Measurements from ENCODE around the gene ORMDL3. TPM values are rescaled to one million over a fixed set of nuclear protein-coding genes. Genes with fewer than 3 reads are reported as not detected.

ORMDL3 gene
- total RNA-seq, 1 experiment from 2014 or later: 53.2 TPM

DNA sequence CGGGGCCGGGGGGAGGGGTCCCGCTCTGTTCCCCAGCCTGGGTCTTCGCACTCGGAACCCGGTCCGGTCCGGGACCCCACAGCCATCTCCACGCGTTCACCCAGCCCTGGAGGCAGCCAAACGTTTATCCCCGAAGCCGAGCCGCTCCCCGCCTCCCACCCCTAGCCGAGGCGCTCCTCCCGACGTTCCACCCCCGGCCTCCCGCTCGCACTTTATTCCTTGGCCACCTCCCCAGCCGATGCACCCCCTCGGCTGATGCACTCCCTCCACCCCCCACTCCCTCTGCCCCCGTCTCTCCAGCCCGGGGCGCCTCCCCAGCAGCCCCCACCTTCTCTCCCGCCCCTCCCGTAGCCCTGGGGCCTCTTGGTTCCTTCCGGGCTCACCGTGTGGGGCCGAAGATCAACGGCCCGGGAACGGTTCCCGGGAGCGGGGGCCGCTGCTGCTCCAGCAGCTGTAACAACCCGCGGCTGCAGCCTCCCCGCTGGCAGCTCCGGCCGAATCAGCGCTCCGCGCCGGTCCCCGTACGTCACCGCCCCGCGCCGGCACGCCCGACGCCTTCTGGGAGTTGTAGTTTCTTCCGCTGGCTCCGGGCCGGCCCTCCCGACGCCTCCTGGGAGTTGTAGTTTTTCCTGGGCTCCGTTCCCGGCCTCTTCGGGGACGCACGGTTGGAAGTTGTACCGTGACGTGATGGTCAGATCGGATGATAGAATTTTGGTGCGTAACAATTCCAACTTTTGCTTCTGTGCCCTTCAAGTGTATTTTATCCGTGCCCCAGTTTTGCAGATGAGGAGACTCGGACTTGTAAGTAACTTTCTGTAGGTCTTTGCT lies at the start of gene ORMDL3, which contains the start of gene LRRC3C (continued):
- TF ChIP-seq, protein P1, sequence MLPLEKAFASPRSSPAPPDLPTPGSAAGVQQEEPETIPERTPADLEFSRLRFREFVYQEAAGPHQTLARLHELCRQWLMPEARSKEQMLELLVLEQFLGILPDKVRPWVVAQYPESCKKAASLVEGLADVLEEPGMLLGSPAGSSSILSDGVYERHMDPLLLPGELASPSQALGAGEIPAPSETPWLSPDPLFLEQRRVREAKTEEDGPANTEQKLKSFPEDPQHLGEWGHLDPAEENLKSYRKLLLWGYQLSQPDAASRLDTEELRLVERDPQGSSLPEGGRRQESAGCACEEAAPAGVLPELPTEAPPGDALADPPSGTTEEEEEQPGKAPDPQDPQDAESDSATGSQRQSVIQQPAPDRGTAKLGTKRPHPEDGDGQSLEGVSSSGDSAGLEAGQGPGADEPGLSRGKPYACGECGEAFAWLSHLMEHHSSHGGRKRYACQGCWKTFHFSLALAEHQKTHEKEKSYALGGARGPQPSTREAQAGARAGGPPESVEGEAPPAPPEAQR (CRISPR knock-in tag; IDR thresholded peaks at IDR 0.05): 0 out of 2 replicates have a peak, but pooled peaks have one; percentile 29
- TF ChIP-seq TEAD1 (CRISPR knock-in tag; IDR thresholded peaks at IDR 0.05): 0 out of 2 replicates have a peak, but pooled peaks have one; percentile 28
- no peak for TF ChIP-seq ZNF317 (CRISPR knock-in tag; IDR thresholded peaks at IDR 0.05; ENCODE audit: borderline replicate concordance, low read depth)
- TF ChIP-seq, protein P2, sequence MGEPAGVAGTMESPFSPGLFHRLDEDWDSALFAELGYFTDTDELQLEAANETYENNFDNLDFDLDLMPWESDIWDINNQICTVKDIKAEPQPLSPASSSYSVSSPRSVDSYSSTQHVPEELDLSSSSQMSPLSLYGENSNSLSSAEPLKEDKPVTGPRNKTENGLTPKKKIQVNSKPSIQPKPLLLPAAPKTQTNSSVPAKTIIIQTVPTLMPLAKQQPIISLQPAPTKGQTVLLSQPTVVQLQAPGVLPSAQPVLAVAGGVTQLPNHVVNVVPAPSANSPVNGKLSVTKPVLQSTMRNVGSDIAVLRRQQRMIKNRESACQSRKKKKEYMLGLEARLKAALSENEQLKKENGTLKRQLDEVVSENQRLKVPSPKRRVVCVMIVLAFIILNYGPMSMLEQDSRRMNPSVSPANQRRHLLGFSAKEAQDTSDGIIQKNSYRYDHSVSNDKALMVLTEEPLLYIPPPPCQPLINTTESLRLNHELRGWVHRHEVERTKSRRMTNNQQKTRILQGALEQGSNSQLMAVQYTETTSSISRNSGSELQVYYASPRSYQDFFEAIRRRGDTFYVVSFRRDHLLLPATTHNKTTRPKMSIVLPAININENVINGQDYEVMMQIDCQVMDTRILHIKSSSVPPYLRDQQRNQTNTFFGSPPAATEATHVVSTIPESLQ (CRISPR knock-in tag; IDR thresholded peaks at IDR 0.05): no peak
- TF ChIP-seq, protein P3, sequence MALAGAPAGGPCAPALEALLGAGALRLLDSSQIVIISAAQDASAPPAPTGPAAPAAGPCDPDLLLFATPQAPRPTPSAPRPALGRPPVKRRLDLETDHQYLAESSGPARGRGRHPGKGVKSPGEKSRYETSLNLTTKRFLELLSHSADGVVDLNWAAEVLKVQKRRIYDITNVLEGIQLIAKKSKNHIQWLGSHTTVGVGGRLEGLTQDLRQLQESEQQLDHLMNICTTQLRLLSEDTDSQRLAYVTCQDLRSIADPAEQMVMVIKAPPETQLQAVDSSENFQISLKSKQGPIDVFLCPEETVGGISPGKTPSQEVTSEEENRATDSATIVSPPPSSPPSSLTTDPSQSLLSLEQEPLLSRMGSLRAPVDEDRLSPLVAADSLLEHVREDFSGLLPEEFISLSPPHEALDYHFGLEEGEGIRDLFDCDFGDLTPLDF (CRISPR knock-in tag; IDR thresholded peaks at IDR 0.05): 0 out of 2 replicates have a peak, but pooled peaks have one; percentile 66
- TF ChIP-seq SP1 (CRISPR knock-in tag; conservative IDR thresholded peaks at IDR 0.05): peak; percentile 84
- peak; percentile 60; the same call in 1 of the 2 replicates for TF ChIP-seq GABPB1 (CRISPR knock-in tag; IDR thresholded peaks at IDR 0.05)

DNA sequence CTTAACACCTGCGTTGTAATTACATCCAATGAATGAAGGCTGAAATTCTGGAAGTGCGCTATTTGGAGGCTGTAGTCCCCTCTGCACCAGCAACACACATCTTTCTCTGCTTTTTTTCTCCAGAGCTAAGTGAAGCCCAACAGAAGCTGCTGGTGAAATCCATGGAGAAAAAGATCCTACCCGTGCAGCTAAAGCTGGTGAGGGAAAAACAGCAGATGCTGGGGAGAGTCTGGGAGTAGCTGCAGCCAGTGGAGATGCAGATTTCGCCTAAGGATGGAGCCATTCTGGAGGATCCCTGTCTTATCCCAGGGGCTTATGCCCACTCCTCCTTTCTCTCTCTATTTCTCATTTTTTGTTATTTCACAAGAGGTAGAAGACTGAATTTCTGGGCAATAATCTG lies 48.4 kb upstream of the ORMDL3 start:
- H3K27me3 Mint-ChIP-seq (ENCODE audit: low read depth): peaks cover 20% of the 10 kb centered on the region
- DNase-seq (ENCODE audit: low spot score): no peak
- H3K9me3 Mint-ChIP-seq: no peaks in the 10 kb centered on the region
- TF ChIP-seq CREB1 (CRISPR knock-in tag; IDR thresholded peaks at IDR 0.05) (no peak), NFE2L1 (CRISPR knock-in tag; IDR thresholded peaks at IDR 0.05) (no peak), SMAD4 (CRISPR knock-in tag; IDR thresholded peaks at IDR 0.05) (no peak)
- TF ChIP-seq, protein P4, sequence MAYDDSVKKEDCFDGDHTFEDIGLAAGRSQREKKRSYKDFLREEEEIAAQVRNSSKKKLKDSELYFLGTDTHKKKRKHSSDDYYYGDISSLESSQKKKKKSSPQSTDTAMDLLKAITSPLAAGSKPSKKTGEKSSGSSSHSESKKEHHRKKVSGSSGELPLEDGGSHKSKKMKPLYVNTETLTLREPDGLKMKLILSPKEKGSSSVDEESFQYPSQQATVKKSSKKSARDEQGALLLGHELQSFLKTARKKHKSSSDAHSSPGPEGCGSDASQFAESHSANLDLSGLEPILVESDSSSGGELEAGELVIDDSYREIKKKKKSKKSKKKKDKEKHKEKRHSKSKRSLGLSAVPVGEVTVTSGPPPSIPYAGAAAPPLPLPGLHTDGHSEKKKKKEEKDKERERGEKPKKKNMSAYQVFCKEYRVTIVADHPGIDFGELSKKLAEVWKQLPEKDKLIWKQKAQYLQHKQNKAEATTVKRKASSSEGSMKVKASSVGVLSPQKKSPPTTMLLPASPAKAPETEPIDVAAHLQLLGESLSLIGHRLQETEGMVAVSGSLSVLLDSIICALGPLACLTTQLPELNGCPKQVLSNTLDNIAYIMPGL (CRISPR knock-in tag; IDR thresholded peaks at IDR 0.05): no peak
- TF ChIP-seq, protein P5, sequence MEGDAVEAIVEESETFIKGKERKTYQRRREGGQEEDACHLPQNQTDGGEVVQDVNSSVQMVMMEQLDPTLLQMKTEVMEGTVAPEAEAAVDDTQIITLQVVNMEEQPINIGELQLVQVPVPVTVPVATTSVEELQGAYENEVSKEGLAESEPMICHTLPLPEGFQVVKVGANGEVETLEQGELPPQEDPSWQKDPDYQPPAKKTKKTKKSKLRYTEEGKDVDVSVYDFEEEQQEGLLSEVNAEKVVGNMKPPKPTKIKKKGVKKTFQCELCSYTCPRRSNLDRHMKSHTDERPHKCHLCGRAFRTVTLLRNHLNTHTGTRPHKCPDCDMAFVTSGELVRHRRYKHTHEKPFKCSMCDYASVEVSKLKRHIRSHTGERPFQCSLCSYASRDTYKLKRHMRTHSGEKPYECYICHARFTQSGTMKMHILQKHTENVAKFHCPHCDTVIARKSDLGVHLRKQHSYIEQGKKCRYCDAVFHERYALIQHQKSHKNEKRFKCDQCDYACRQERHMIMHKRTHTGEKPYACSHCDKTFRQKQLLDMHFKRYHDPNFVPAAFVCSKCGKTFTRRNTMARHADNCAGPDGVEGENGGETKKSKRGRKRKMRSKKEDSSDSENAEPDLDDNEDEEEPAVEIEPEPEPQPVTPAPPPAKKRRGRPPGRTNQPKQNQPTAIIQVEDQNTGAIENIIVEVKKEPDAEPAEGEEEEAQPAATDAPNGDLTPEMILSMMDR (IDR thresholded peaks at IDR 0.05): no peak
- POLR2A ChIA-PET: no interaction called here
- CTCF ChIA-PET: interaction anchor here (0.6 to 2.3 kb wide), 7 partner anchors 10 to 354 kb away, joined by 3 to 19 read pairs (median 3); no protein-coding TSS in a partner anchor
- H3K4me3 Mint-ChIP-seq: no peak overlapping the region
- H3K36me3 Mint-ChIP-seq: no peaks in the 10 kb centered on the region
- H3K27ac Mint-ChIP-seq: no peak overlapping the region
- ATAC-seq: no peak
- peaks cover 16% of the 10 kb centered on the region for H3K4me1 Mint-ChIP-seq

DNA sequence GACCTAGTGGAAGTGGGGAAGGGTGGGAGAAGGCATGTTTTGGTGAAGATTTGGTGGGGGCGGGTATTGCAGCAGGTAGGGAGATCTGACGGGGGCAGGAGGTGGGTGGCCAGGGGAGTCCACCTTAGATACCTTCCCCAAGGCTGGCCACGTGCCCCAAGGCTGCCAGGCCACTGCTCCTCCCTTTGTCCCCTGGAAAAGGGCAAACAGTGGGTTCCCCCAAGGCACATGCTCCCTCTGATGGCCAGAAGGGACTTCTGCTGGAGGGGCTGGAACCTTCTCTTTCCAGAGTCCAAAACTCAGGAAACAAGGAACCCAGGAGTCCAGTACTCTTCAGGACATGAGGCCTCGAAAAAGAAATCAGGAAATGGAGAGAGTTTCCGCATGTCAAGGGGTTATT lies 47.0 kb upstream of the ORMDL3 start:
- Mint-ChIP-seq H3K27me3 (ENCODE audit: low read depth) (peaks cover 29% of the 10 kb centered on the region), H3K9me3 (no peaks in the 10 kb centered on the region), H3K4me3 (no peak overlapping the region), H3K4me1 (peaks cover 8% of the 10 kb centered on the region), H3K36me3 (no peaks in the 10 kb centered on the region), H3K27ac (no peak overlapping the region)
- ChIA-PET CTCF (interaction anchor here (0.6 to 2.3 kb wide), 7 partner anchors 16 to 775 kb away, joined by 3 to 19 read pairs (median 3); partner anchors contain the start of gene RPL19), POLR2A (no interaction called here)
- peak; percentile 34; the same call in 1 of the 2 replicates for ATAC-seq
- no peak for DNase-seq (ENCODE audit: low spot score)
- TF ChIP-seq EMX1 (CRISPR knock-in tag; IDR thresholded peaks at IDR 0.05) (no peak), OVOL2 (CRISPR knock-in tag; IDR thresholded peaks at IDR 0.05; ENCODE audit: borderline replicate concordance) (no peak), MXD4 (CRISPR knock-in tag; IDR thresholded peaks at IDR 0.05; ENCODE audit: borderline replicate concordance) (no peak), NFATC4 (CRISPR knock-in tag; IDR thresholded peaks at IDR 0.05) (no peak), ATF1 (CRISPR knock-in tag; IDR thresholded peaks at IDR 0.05) (no peak), JAZF1 (CRISPR knock-in tag; IDR thresholded peaks at IDR 0.05) (no peak)
- TF ChIP-seq, protein P6, sequence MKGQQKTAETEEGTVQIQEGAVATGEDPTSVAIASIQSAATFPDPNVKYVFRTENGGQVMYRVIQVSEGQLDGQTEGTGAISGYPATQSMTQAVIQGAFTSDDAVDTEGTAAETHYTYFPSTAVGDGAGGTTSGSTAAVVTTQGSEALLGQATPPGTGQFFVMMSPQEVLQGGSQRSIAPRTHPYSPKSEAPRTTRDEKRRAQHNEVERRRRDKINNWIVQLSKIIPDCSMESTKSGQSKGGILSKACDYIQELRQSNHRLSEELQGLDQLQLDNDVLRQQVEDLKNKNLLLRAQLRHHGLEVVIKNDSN (CRISPR knock-in tag; IDR thresholded peaks at IDR 0.05): no peak
- TF ChIP-seq, protein P7, sequence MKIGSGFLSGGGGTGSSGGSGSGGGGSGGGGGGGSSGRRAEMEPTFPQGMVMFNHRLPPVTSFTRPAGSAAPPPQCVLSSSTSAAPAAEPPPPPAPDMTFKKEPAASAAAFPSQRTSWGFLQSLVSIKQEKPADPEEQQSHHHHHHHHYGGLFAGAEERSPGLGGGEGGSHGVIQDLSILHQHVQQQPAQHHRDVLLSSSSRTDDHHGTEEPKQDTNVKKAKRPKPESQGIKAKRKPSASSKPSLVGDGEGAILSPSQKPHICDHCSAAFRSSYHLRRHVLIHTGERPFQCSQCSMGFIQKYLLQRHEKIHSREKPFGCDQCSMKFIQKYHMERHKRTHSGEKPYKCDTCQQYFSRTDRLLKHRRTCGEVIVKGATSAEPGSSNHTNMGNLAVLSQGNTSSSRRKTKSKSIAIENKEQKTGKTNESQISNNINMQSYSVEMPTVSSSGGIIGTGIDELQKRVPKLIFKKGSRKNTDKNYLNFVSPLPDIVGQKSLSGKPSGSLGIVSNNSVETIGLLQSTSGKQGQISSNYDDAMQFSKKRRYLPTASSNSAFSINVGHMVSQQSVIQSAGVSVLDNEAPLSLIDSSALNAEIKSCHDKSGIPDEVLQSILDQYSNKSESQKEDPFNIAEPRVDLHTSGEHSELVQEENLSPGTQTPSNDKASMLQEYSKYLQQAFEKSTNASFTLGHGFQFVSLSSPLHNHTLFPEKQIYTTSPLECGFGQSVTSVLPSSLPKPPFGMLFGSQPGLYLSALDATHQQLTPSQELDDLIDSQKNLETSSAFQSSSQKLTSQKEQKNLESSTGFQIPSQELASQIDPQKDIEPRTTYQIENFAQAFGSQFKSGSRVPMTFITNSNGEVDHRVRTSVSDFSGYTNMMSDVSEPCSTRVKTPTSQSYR (CRISPR knock-in tag; IDR thresholded peaks at IDR 0.05): no peak

Data from WTC11 (cell line).